Hematopoietic multipotent progenitor cell (in vitro differentiated cells): ENCODE results near the gene ASIC4. TPM values are rescaled to one million over a fixed set of nuclear protein-coding genes. Genes with fewer than 3 reads are reported as not detected.
A peak's percentile ranks its signal among the peaks of the same experiment; 100 is the strongest.

ENCODE experiments used
- DNase-seq, 3 donors: peaks; one replicate each; pipeline ENCODE4 v3.0.0-alpha.2; 2011 to 2015; ENCODE audit warnings: low read depth in 2 of 3, low spot score in 2 of 3
- total RNA-seq: library from RNA; depleted of rRNA; stranded (reverse); fragments of >200 nt; gene quantifications from one replicate; pipeline ENCODE4 v1.2.3, GENCODE V29; 2012

ASIC4 gene
- total RNA-seq, 1 donor = 0.27 TPM

DNA sequence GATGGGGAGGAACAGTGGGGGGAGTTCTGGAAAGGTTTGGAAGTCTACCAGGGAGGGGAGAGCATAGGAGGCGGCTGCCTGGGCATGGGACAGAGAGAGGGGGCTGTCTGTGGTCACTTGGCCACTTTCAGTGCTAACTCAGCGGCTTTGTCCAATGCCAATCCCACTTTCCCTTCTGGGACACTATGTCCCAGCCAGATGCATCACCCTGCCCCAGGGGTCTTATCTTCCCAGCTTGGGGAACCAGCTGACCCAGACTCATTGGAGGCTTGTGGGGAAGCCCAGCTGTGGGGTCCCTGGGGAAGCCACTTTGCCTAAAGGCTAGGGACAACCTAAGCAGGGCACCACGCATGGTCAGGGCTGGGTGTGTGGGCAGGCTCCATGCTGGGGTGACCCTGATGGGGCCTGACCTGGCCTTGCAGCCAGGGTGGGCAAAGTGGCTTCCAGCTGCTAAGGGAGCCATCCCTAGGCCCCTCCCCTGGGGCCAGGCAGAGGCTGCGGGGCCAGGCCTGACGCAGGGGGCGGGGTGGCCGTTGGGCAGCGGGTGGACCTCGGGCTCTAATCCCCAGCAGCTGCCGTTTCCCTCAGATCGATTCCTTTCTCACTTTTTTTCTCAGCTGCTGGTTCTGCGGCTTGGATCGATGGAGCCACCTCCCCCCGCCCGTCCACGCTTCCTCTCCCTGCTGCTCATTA, 1.6 kb upstream of the ASIC4 start:
- no peak for DNase-seq

DNA sequence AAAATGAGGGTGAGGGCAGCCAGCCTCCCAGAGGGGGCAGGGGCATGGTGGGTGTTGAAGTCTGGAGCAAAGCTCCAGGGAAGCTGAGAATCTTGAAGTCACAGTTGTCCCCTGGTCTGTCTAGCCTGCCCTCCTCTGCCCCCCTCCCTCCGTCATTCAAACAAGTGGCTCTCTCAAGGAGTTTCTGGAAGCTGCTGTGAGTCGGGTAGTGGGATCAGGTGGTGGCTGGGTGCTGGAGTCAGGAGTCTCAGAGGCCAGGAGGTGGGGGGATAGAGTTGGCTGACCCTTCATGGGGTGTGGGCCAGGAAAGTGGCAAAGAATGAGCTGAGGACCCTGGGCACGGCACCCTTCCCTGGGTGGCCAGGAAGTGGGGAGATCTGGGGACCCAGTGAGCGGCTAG, 495 bp upstream of the ASIC4 start:
- no peak for DNase-seq

DNA sequence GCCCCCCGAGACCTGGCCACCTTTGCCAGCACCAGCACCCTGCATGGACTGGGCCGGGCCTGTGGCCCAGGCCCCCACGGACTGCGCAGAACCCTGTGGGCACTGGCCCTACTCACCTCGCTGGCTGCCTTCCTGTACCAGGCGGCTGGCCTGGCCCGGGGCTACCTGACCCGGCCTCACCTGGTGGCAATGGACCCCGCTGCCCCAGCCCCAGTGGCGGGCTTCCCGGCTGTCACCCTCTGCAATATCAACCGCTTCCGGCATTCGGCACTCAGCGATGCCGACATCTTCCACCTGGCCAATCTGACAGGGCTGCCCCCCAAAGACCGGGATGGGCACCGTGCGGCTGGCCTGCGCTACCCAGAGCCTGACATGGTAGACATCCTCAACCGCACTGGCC, 554 bp downstream of the ASIC4 start:
- DNase-seq = no peak

DNA sequence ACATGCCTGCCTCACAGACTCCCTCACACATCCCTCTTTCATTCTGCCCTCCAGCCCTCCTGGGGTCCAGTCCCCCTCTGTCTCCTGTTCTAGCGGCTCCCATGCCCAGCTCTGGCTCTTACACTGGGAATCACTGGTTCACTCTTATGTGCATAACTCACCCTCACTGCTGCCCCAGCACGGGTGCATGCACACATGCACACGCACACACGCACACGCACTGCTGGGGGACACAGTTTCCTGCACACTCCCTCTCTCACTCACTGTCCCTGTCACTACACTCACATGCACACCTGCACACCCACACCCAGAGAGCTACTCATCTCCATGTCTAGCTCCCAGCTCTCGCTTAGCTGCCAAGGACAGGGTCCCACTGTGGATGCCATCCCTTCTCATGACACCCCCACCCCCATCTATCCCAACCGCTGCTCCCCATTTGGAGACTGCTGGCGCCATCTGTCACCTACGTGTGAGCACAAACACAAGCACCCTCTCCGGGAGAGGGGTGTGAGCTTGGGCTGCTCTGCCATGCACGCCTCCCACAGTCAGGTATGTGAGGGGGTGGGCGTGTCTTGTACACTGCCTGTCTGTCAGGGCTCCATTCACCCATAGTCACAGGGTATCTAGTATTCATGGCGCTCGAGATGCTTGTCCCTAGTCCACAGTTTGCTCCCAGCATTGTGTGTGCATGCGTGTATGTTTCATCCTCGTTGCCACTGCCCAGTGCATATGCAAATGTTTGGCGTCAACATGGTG, 1.8 kb downstream of the ASIC4 start:
- no peak for DNase-seq

DNA sequence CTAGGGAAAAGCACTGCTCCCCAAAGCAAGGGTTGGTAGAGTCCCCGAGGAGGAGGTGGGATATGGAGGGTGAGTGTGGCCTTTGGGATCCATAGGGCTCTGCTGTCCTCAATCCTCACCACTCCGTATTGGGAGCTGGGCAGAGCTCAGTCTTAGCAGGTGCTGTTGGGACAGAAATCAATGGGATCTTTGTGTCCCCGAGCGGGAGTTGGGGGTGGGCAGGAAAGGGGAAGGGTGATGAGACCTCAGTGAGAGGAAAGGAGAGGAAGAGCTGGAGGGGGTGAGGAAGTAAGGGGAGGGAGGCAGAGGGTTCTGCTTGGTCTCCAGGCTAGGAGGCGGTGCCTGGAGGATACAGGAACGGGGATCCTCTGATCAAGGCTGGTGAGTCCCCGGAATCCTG, 2.6 kb downstream of the ASIC4 start:
- DNase-seq = no peak

DNA sequence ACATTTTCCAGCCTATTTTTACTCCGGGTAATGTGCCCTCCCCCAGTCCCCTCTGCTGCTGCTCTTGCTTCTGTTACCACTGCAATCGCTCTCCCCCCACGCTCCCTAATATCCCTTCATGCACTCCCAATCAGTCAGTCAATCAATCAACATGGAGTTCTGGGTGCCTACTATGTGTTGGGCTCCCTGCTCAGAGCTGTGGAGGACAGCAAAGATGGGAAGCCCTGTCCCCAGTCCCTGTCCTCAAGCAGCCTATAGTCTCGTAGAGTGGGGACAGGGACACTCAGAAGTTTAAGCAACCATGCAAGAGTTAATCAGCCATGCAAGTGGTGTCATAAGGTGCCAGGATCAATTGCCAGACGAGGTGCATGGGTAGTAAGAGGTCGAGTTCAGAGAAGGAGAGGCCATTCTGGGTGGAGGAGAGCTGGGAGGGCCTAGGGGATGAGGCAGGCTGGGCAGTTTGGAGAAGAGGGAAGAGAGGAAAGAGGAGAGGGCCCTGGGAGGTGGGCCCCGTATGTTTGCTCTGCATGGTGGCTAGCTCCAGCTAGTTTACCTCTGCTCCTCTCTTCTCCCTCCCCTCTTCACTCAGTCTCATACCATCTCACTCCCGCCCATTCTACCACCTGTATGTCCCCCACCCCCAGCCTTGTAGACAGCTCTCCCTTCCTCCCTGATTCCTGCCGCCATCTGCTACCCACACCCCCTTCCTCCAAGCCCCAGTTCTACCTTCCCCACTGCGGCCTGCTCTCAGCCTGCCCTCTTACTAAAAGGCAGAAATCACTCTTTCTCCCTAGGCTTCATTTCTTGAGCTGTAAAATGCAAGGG, 3.9 kb downstream of the ASIC4 start:
- DNase-seq = no peak

DNA sequence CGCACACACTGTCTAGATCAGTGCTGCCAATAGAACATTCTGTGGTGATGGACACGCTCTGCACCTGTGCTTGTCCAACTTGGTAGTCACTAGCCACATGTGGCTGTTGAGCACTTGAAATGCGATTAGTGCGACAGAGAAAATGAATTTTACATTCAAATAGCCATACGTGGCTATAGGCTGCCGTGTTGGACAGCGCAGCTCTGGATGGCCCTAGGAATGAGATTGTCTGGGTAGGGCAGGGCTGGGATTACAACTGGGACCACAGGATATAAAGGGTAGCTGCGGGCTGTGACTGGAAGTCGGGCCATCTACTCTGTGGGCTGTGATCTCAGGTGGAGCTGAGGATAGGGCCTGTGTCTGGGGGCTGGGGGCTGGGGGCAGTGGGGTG, 5.2 kb downstream of the ASIC4 start:
- DNase-seq = no peak

DNA sequence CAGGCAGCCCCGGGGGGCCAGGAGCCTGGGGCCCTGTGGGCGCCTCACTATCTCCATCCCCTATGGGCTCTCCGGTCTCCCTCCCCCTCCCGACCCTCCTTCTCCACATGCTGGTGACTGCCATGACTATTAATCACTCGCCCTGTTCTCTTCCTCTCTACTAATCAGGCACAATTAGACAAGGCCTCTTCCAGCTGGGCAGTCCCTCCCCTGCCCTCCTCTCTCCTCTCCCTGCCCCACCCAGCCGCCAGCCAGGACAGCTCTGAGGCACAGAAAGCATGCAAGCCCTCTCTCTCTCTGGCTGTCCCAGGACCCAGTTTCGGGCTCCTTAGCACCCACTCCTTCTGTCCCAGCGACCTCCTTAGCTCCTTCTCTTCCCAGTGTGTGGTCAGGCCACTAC, 5.8 kb downstream of the ASIC4 start:
- no peak for DNase-seq

DNA sequence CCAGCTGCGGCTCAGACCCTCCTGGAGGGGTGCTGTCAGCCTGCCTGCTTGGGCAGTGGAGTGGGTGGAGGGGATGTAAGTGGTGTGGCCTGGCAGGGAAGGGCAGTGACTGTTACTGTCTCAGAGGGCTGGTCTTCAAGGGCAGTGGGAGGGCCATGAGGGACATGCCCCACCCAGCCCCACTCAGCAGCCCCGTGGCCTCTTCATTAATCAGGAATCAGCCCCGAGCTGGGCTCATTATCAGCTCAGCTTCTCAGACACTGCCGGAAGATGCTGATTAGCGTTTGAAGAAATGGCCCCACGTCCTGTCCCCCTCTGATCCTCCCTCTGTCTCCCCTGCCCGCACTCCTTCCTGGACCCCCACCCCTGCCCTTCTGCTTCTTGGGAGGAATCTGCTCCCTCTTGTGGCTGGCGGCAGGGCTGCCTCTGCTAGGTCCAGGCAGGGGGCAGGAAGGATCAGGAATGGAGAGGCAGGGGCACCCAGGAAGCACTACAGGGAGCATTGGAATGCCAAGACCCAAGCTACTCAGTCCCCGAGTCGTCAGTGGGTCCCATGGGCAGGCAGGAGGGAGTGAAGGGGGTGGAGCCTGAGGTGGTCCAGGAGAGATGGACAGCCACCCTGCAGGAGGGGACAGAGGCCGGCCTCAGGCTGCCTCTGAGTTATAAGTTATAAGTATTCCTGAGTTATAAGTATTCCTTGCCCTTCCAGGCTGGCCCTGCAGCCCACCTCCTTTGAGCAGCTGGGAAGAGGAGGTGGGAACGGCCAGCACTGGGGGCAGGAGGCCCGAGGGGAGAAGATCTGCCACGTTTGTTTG, 7.0 kb downstream of the ASIC4 start:
- DNase-seq = peak in 2 of 3 donors; percentile 56 to 66

DNA sequence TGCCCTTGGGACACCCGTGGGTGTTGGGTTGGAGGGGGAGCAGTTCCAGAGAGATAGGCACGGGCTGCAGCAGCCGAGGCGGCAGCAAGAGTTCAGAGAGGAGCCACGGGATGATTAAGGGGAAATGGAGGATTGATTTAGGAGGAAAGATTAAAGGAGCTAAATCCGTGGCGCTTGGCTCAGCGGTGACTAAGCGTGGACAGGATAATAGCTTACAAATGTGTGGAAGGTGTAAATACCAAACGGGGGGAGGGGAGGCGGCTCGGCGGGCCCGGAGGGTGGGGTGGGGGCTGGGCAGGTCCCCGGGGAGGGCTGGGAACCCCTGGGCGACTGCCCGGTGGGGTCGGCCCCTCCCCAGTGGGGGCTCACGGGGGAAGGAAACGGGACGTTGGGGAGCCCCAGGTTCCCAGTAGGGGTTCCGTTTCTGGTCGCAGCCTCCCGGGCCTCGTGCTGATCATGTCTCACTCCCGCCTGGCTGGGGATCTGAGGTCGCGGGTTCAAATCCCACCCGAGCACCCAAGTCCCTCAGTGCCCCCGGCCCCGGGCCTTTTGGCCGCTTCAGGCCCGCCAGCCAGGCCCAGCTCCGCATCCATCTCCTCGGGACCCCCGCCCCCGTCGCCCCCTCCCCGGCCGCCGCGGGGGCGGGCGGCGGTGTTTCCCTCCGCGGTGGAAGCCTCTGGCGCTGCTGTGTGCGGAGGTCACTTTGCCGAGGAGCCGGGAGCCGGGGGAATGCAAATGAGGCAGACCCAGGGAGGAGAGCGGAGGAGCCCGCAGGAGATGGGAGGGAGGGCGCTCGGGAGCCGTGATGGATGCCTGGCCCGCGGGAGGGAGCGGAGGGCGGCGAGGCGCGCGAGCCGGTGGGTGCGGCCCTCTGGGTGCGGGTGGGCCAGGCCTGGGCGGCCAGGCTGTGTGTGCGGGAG, 8.1 kb downstream of the ASIC4 start:
- DNase-seq = no peak

DNA sequence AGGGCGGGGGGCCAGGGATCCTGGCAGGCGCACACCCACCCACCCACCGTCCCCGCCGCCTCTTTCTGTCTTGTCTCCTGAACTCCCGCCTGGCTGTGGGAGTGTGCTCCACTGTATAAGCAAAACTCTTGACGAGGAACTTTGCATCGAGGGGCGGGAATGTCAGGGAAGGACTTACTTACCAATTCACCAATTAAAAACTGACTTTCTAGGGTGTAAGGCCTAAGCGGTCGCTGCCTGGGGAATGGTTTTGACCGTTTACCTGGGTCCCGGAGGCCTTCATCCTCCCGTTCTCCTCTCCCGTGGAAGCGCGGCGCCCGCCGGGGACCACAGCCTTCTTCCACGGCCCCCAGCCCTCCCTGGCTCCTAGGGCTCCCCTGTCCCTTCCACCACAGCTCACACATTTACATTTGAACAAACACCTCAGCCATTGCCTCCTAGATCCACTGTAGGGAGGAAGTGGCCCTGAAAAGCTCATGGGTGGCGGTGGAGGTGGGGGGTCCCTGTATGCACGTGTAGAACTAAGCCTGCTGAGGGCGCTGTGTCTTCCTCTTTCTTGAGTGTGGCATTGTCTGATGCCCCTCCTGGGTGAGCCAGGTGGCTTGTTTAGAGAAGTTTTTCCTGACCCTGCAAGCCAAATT, 8.9 kb downstream of the ASIC4 start:
- DNase-seq = peak in 1 of 3 donors; percentile 69

DNA sequence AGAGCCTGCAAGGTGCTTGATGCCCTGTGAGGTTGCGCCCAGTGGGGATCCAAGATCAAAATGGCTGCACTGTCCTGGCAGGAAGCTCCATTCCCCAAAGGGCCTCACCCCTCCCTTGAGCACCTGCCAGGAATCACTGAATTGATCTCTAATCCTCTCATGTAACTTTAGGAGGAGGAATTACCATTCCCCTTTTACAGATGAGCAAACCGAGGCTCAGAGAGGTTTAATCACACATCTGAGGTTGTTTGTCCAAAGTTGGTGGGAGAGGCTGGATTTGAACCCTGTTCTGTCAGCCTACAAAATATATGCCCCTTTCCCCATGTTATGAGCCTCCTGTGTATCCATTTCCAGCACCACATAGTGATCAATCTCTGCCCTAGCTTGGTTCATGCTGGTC, 10.5 kb downstream of the ASIC4 start:
- no peak for DNase-seq

DNA sequence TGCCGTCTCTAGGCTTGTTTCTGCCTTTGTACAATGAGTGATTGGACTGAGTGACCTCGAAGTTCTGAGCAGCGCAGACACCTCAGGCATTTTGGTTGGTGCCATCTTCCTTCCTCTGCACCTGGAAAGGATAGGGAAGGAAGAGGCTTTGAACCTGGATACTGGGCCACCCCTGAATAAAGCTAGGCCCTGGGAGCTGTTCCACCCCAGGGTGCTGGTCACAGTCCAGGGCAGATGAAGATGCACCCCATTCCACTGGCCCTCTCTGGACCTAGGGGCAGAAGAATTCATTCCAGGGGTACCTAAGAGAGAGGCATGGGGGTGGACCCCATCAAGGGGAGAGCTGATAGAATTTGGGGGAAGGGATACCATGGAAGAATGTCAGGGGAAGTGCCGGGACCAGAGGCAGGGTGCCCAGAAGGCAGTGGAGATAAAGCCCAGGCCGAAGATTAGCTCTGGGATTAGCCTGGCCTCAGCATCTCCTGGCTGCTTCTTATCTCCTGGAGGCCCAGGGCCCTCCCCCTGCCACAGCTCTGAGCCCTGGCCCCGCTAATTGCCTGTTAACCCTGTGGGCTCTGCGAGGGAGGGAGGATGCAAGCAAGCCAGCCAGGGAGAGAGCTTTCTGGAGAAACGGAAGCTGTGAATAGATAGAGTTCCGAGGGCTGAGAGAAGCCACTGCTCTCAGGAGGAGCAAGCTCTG, 11.4 kb downstream of the ASIC4 start:
- DNase-seq = no peak

DNA sequence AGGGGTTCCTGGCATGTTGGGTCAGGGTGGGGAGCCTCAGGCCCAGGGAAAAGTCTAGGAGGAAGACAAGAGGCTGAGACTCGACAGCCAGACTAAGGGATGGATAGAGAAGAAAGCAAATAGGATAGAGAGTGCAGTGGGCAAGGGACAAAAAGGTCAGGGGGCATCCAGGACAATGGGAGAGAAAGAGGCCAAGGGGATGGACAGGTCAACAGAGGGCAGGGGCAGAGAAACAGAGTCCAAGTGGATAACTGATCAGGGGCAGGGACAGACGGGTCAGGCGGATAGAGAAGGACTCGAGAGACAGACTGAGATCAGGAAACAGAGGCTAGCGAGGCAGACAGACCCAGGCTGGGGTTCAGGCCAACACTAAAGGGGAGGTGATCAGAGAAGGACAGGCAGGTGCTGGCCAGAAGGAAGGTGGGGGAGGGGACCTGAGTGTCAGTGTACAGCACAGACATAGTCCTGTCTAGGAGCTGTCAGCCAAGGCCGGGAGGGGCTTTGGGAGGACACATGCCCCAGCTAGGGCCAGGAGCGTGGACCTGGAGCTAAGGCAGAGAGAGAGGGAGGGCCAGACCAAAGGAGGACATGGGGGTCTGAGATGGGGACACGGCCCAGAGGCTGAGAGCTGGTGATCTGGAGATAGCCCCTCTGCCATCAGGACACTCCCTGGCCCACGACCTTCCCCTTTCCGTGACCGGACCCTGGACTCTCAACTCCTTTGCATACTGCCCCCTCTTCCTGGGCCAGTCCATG, 12.2 kb downstream of the ASIC4 start:
- no peak for DNase-seq

DNA sequence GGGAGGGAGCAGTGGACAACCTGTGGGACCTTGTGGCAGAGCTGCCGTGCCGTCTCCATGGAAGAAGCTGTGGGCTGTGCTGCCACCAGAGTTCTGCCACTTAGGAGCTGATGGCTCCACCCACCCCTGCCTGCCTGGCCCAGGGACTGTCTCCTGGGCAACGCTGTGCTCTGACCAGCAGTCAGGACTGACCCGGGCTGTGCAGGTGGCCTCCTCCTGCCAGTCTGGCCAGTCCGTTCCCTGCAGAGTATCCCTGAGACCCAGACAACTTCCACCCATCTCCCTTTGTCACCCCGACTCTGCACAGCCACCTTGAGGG, 12.8 kb downstream of the ASIC4 start:
- no peak for DNase-seq

DNA sequence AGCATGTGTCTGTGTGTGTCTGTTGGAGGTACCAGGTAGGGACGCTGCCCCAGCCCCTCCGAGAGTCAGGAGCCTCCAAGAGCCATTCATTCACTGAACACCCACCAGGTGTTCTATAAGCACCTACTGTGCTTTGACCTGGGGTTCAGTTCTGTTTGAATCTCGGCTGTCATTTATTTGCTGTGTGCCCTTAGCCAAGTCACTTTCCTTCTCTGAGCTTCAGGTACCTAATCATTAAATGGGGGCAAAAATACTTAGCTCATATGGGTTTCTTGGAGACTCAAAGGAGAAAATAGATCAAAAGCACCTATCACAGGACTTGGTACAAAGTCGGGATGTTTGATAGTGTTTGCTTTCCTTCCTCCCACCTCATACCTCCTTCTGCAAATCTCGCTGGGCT, 13.2 kb downstream of the ASIC4 start:
- DNase-seq = no peak

DNA sequence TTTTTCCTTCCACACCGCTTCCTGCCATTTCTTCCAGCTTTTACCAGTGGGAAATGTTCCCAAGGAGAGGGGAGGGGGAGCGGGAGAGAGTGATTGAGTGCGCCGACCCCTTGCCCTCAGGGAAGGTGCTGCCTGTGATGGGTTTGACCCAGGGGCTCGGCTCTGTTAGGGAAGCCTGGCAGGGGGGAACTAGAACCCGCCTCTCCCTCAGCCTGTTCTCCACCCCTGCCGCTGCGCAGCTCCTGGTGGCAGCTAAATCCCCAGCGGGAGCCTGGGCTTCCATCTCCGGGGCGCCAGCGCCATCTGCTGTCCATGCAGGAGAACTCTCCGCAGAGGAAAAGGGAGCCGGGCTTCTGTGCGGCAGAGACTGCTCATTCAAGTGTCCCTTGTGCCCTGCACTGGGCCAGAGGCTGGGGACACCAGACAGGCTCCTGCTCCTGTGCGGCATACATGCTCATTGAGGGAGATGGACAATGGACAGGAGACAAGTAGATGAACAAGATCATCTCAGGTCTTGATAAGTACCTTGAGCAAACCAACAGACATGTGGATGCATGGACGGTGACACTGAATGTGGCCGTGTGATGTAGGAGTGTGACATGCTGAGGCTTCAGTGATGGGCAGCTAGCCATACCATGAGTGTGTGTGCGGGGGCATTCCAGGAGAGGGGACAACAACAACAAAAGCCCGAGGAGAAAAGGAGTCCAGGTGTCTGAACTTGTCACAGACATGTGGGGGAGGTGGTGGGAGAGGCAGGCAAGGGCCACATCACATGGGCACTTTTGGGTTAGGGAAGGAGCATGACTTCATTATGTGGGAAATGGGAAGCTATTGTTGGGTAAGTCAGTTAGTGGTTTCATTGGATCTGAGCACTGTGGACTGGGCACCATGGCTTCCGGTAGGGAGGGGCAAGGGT, 16.0 kb downstream of the ASIC4 start:
- peak; percentile 76 to 89 (median 83) for DNase-seq
